ENCODE results near the gene STMP1.

Gene STMP1

DNA sequence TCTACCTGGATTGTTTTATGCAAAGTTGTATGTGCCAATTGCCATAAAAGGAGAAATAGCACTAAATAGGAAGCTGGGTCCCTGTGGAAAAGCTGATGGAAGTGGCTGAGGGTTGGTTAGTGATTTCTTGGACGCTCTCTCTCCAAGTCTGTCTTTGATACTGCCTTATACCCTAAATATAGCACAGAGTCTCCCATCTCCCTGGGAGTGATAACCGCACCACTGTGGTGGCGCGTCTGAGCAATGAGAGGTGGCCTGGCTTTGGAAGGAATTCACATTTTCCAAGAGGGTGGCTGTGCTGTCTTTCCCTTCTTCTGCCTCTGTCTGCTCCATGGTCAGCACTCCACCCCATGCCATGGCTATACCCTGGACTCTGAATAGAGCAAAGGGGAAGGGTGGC lies 31.2 kb downstream of the STMP1 start:
- DNase-seq (ENCODE audit: low read depth in 3 of 3, low spot score in 1 of 3), result no peak

DNA sequence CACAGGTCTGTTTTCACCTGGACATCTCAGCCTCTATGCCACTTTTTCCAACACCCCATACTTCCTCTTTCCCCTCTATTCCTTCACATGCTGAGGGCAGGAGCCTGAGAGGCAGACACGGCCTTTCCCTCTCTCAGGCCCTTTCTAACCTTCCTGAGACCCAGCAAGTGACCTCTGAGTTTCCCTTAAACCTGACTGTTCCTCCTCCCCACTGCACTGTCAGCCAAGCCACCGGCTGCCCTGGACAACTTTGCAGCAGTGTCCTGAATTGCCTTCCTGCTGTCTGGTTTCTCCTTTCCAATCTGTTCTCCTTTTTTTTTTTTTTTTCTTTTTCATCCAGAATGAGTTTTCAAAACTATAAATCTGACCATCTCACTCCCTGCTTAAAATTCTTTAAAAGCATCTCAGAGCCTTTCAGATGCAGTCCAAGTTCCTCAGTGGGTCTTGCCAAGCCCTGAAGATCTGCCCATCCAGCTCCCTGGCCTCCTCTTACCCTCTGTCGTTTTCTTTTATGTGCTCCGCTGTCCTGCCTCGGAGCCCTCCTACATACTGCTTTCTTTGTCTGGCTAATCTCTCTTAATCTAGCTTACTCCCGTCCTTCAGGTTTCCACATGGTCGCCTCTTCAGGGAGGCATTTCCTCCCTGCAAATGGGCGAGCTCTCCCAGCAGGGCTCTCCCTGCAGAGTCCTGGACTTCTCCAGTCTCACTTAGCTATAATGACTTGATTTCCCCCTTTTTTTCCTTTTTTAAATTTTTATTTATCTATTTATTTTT lies 35.1 kb downstream of the STMP1 start:
- DNase-seq (ENCODE audit: low read depth in 3 of 3, low spot score in 1 of 3), result no peak

- DNase-seq (ENCODE audit: low read depth in 3 of 3, low spot score in 1 of 3), result no peak
Observed at GRCh38 chr7:135704074-135704473, 41.8 kb downstream of the STMP1 start.

GRCh38 chr7:135704698-135705097 lies 42.4 kb downstream of the STMP1 start:
- no peak for DNase-seq (ENCODE audit: low read depth in 3 of 3, low spot score in 1 of 3)

DNA sequence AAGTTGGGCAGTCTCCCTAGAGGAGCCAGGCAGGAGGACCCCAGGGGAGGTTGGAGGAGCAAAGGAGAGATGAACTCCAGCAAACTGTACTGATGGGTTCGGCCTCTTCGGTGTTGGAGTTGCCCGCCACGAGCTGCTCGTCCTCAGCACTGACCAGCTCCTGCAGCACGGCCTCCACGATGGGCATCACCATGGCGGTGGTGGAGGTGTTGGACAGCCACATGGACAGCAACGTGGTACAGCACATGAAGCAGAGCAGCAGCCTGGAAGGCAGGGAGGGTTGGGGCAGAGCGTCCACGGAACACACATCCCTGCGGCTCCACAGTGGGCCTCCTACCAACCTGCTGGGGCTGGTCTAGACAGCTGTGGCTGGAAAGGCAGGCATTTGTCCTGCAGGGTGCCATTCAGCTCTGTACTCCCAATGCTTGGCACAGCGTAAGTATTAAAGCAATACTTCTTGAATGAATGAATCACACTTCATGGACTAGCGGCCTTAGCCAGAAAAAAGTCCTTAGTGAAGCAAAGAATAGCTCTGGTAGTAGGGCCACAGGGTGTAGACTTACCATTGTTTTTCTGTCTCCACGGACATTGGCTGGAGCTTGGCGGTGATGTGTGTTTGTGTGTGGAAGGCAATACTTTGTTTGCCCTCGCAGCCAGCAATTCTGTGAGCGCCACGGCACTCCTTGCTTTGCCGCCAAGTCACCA lies 43.9 kb downstream of the STMP1 start:
- DNase-seq (ENCODE audit: low read depth in 3 of 3, low spot score in 1 of 3), result no peak

- DNase-seq (ENCODE audit: low read depth in 3 of 3, low spot score in 1 of 3), result no peak
Observed at GRCh38 chr7:135706858-135707569, 44.7 kb downstream of the STMP1 start.

- no peak for DNase-seq (ENCODE audit: low read depth in 3 of 3, low spot score in 1 of 3)
Observed at GRCh38 chr7:135707570-135707966, 45.3 kb downstream of the STMP1 start.

DNA sequence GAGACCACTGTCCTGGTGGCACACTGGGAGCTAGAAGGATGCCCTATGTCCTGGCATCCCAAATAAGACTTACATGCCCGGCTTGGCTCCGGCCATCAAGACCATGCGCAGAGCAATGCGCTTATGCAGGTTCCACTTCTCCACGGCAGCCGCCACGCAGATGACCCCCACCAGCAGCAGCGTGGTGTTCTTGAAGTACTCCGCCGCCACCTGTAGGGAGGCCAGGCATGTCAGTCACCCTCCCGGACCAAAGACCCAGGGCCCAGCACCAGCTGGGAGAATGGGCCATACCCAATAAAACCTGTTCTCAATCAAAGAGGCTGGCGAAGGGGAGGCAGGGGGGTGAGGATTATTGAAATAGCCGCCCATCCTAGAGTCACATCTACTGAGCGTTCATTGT lies 45.7 kb downstream of the STMP1 start:
- no peak for DNase-seq (ENCODE audit: low read depth in 3 of 3, low spot score in 1 of 3)

DNA sequence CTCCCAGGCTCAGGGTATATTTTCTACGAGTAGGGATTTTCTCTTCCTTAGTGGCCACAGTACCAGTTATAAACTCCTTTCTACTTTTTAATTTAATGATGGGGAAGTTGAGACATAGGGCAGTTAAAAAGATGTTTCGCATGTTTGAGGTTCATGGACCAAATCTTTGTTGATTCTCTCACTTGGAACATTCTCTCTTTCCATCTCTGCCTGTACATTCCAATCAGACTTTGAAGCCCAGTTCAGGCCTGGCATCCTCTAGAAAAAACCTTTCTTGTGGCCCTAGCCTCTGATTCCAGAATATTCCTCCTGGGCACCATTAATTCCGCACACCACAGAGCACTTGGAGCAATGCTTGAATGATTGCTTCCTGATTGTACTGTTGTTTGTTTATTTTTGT lies 47.2 kb downstream of the STMP1 start:
- no peak for DNase-seq (ENCODE audit: low read depth in 3 of 3, low spot score in 1 of 3)

GRCh38 chr7:135710417-135711138 lies 48.3 kb downstream of the STMP1 start:
- DNase-seq (ENCODE audit: low read depth in 3 of 3, low spot score in 1 of 3), result no peak

- no peak for DNase-seq (ENCODE audit: low read depth in 3 of 3, low spot score in 1 of 3)
Observed at GRCh38 chr7:135711139-135711469, 48.8 kb downstream of the STMP1 start.

DNA sequence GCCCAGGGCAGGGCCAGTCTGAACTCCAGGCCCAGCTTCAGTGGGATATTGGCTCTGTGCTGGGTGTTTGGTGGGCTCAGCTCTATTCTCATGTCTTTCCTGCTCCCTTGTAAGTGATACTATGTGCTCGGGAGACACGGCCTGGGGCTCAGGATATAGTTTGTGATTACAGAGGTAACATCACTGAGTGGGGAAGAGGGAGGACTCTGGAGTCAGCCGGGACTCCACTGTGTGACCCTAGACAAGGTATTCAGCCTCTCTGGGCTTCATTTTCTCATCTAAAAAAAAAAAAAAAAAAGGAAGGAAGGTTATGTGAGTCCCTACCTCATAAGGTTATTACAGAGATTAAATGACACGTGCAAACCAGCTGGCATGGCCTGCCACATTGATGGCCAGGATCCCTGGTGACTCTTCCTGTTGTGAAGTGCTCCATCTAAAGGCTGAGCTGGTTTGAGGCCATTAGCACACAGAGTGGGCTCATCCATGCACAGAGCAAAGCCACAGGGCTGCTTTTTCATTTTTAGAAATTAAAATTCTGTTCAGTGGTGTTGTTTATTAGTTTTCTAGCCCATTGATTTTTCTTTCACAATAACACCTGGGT lies 50.0 kb downstream of the STMP1 start:
- no peak for DNase-seq (ENCODE audit: low read depth in 3 of 3, low spot score in 1 of 3)

DNA sequence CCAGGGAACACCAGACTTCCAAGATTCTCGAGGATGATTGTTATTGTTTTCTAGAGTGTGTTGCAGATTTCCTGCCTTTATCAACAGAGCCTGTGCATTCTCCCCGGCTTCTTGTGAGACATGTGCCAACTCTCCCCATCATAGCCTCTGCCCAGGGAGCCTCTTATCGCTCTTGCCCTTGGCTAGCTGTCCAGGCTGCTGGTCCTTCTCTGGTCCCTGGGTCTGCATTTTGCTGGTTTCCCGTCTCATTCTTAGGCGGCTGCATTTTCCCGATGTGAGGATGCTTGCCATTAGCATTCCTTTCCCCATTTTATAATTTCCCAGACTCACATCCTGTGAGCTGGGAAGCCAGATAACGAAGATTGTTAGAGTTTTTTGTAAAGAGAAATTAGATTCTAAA lies 50.5 kb downstream of the STMP1 start:
- DNase-seq (ENCODE audit: low read depth in 3 of 3, low spot score in 1 of 3), result no peak

DNA sequence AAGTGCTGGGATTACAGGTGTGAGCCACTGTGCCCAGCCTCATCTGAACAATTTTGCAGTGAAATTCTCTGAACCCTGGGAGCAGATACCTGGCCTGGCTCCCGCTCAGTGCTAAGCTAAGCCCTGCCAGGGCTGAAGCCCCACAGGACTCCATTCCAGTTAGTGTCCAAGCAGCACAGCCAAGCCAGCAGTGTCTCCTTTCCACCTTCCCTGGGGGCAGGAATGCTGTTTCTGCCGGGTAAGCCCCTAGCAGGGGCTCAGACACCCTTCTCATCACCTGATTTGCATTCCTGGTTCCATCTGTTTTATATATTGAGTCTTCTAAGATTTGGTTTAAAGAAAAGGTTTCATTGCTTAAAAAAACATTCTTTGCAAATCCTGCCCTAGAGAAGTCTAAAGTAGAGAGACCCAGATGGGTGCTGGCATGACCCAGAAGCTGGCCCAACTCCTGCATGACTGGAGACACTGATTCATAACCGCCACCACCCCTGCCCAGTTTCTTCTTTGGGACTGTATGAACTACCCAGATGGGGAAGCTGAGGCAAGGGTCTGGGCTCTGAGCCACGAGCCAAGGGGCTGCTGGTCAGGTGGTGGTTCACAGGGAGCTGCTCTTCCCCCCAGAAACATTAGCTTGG lies 51.6 kb downstream of the STMP1 start:
- DNase-seq (ENCODE audit: low read depth in 3 of 3, low spot score in 1 of 3), result no peak

GRCh38 chr7:135714534-135715009 lies 52.3 kb downstream of the STMP1 start:
- no peak for DNase-seq (ENCODE audit: low read depth in 3 of 3, low spot score in 1 of 3)

DNA sequence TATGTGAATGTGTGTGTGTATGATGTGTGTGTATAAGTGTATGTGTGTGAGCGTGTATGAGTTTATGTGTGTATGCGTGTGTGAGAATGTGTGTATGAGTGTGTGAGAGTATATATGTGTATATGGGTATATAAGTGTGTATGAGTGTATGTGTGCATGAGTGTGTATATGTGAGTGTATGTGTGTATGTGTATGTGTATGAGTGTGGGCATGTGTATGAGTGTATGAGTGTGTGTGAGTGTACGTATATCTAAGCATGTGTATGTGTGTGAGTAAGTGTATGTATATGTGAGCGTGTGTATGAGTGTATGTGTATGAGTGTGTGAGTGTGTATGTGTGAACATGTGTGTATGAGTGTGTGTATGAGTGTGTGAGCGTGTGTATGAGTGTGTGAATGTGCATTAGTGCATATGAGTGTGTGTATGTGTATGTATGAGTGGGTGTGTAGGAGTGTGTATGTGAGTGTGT lies 52.8 kb downstream of the STMP1 start:
- no peak for DNase-seq (ENCODE audit: low read depth in 3 of 3, low spot score in 1 of 3)

GRCh38 chr7:135715673-135716072 lies 53.4 kb downstream of the STMP1 start:
- no peak for DNase-seq (ENCODE audit: low read depth in 3 of 3, low spot score in 1 of 3)

GRCh38 chr7:135716677-135717238 lies 54.4 kb downstream of the STMP1 start:
- no peak for DNase-seq (ENCODE audit: low read depth in 3 of 3, low spot score in 1 of 3)

- DNase-seq (ENCODE audit: low read depth in 3 of 3, low spot score in 1 of 3), result no peak
Observed at GRCh38 chr7:135717693-135718092, 55.4 kb downstream of the STMP1 start.

DNA sequence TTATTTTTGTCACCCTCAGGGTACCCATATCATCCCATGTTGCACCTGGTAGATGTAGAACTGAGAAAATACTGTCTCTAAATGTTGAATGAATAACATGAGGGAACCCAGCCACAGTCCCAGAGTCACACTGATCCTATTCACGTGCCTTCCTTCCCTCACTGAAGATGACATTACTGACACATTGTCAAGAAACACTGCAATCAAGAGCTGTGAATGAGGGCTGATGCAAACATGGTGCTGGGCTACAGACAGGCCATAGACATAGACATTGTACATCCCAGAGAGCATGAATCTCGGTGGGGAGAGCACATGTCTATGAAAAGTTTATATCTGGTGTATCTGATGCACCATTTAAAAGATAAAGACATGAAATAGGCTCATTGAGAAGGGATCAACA lies 55.9 kb downstream of the STMP1 start:
- no peak for DNase-seq (ENCODE audit: low read depth in 3 of 3, low spot score in 1 of 3)

Data from stimulated activated CD4-positive, alpha-beta T cell treated with anti-CD3 and anti-CD28 coated beads, TNF-alpha, amount 100 ng/mL, for 1 hour (primary cell).